Measurements from ENCODE around the gene OXNAD1.
"Not testable (repeated sequence)": the region's sequence is repeated elsewhere in the genome, so short reads cannot be mapped to it uniquely, and the experiment has no call there.

Gene OXNAD1

DNA sequence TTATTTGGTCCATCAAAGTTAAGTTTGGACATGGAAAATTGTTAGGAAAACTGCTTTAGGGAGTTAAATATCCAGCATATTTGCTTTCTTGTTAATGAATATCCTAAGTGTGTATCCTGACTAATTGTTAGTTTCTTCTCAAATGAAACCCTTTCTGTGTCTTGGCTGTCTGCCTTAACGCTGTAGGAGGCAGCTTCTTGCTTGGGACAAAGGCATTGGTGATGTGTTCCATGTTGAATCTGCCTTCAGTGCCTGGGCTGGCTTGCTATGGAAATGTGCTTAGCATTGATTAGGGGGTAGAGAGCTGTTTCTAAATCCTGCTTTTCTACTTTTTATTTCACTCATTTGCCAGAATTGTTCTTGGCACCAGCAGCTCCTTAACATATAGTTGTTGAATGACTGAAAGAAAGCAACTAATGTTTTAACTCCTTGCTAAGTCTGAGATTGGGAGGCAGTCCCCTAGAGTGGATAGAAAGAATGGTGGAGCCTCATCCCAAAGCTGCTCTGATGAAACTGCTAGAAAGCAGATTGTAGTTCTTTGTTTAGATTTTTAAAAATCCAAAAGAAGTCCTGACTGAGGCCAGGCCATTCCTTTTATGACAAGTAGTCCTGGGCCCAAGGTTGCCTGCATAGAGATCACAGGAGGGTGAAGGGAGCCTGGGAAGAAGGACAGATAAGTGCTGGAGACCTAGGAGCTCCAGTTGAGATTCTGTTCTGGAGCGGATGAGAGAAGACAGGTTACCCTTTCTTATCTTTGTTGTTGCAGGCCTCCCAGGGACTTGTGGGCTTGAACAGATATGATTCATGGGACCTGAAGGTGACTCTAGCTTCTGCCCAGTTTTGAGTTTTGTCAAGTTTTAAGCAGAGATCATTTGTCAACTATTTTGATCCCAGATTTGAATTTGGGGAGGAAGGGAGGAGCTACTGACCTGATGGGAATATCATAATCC is 39.3 kb downstream of the OXNAD1 start:
- no peak for DNase-seq

DNA sequence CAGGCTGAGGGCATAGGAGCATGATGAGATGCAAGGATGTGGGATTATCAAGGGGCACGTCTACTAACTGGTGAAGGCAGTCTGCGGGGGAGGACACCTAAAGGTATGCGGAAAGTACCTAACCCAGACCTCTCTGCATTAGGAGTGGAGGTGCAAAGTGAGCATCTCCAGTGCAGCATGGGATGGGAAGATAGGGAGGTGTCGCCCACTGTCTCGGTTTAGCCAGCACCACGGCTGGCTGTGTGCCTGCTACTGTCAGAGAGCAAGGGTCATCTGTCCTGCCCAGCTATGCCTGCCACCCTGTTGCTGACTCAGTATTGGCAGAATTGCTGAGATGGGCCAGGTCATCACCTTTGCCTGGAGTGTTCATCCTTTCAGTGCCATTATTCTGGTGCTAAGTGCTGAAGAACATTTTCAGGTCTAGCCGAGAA is 40.1 kb downstream of the OXNAD1 start:
- no peak for DNase-seq

DNA sequence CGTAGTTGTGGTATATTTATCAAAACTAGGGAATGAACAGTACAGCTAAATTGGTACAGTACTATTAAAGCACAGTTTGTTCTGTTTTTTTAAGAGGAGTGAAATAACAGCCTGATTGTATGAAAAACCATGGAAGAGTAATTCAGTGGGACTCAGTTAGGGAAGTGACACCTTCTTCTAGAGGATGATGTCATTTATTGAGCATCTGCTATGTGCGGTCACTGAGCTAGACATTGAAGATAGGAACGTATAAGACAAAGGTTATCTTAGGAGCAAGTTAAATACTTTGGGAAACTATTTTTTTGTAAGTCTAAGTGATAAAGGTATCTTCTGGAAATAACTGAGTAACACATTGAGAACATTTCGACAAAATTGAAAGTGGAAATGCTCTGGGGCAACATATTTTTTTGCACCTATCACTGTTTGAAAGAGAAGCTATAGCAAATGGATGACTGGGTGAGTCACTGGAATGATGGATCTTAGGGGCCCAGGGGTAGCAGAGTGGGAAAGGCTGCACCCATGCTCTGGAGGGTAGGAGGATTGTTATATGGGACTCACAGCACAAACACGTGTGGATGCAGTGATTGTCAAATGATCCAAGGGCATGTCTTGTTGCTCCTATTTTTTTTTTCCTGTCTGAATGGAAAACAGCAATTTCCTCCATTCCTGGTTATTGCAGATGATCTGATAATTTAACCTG is 43.0 kb downstream of the OXNAD1 start:
- DNase-seq: no peak

DNA sequence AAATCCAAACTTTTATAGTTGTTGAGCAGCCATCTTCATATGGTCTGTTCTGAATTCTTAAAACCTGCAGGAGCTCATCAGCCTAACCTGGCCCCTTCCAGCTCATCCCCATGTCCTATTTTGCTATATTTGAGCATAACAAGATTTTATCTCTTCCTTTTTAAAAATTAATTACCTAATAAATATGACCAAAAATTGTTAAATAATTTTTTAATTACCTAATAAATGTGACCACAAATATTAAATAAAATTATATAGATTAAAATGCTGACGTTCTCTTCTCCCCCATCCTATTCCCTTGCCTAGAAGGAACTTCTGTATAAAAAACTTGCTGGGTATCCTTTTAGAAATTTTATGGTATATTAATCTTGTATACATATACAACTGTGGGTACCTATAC is 43.7 kb downstream of the OXNAD1 start:
- DNase-seq: no peak

DNA sequence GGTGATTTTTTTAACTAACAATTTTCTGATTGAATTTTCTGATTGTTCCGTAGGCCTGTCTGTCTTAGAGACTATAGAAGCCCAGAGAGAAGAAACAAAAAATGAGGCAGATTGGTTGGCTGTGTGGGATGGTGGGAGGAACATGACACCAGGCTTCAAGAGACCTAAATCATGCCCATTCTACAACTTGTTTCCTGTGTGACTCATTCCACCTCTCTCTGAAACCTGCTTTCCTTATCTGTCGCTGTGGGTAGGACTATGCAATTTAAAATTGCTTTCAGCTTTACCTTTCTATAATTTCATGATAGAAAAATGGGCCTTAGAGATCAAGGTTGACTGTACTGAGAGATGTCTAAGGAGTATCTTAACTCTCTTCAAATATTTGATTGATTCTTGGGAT is 44.5 kb downstream of the OXNAD1 start:
- no peak for DNase-seq

DNA sequence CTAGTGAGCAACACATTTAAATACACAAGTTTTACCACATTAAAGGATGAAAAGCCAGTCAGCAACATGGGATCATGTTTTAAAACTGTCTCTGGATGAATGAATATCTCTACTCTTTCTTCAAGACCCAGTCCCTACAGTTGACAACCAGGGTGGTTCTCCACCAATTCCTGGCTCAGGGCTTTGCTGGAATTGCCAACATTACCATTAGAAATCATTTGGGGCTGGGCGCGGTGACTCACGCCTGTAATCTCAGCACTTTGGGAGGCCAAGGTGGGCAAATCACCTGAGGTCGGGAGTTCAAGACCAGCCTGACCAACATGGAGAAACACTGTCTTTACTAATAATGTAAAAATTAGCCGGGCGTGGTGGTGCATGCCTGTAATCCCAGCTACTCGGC is 45.5 kb downstream of the OXNAD1 start:
- DNase-seq: not testable (repeated sequence)

DNA sequence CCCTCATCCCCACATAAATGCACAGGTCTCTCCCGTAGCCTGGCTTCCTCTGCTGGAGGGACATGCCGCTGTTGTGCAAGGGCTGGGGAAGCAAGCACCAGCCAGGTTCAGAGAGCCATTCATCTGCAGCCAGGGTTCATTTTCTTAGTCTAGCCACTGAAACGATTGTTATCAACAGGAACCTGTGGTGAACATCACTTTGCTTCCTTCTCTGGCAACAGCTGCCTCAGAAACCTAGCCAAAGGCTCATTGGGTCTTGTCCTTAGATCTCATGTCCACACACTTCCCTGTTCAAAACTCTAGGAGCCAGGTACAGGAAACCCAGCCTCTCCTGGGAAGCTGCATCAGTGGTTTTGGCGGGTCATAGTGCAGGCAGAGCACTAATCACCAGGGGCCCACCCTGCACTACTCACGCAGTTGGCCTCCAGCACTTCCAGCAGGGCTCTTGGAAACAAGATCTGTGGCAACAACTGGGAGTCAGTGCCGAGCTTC is 47.0 kb downstream of the OXNAD1 start:
- DNase-seq: no peak

DNA sequence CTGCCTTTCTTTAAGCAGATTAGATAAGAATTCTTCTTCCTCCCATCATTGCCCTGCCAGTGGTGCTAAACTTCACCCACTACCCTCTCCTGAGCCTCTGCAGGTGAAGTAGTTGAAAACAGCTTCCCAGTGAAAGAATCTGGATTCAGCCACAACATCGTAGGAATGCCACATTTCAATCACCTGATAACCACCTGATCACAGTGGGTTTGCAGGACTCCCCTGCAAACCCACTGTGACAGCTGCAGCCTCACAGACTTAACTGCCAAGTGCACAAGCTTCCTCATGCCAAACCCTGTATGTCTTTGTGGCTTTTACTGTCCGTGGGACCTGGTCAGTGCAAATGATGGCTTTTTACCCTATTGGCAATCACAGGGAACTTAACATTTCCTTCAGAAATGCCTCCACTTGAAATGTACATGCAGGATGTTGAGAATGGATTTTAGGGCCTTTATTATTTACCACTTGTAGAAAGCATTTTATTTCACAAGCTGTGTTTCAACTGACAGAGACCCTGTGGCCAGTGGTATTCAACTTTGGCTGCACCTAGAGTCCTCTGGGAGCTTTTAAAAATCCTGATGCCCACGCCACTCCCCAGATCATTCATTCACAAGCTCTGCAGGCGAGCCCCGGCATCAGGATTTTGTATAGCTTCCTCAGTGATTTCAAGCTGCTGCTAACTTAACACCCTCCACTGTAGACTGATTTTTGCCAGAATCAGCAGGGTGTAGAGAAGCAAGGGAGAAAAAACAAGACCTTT is 49.1 kb downstream of the OXNAD1 start:
- DNase-seq: no peak

DNA sequence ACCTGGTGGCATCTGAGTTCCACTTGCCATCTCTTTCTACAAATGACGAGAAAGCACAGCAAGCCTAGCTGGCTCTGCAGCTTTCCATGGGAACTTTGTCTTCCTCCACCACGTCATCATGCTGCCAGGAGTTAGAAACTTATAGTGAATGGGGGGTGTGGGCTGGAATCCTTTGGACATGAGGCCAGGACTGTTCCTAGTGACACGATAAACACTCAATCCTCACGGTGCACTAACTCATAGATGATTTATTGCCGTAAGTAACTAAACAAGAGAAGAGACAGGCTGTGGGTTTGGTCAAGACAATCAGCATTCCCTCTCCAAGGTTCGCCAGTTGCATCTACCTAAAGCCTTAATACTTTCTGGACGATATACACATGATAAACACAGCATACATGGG is 50.6 kb downstream of the OXNAD1 start:
- DNase-seq: no peak

DNA sequence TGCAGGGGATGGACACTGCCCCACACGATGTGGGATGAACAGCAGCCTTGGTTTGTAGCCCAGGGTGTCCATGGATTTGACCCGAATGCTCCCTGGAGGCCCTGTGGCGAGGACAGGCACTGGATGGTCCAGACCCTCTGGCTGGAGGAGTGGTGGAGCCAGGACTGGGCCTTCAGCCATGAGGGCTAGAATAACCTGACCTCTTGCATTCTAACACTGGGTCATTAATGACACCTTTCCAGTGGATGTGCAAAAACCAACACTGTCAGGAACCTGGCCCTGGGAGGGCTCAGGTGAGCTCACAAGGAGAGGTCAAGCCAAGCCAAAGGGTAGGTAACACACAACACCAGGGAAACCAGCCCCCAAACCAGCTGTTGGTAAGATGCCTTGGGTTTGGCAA is 51.4 kb downstream of the OXNAD1 start:
- DNase-seq: no peak

DNA sequence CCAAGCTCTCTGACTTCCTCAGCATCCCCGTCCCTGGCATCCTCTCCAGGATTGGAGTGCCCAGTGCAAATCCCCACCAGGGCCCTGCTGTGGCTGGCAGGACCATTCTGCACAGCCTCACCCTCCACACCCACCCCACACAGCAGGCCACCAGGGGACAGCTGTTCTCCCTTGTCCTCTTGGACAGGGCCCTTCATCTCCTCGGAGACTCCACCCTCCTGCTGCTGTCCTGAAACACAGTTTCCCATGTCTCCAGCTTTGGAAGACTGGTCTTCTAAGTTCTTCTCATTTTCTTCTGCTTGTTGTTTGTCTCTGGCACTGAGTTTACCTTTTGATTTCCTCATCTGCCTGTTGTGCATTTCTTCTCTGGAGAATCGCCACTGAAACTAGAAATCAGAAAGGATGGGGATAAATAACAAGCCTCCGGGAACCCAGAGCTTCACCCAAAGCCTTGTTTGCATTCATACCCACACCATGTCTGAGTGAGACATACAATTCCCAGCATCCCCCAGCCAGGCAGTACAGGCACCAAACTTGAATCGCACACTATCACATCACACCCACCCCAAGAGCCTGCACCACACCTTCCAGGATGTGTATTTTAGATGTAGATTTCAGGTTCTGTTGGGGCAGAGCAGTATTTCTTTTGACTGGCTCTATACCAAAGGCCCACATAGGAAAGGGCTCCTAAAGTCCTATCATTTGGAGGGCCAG is 52.0 kb downstream of the OXNAD1 start:
- DNase-seq: no peak

DNA sequence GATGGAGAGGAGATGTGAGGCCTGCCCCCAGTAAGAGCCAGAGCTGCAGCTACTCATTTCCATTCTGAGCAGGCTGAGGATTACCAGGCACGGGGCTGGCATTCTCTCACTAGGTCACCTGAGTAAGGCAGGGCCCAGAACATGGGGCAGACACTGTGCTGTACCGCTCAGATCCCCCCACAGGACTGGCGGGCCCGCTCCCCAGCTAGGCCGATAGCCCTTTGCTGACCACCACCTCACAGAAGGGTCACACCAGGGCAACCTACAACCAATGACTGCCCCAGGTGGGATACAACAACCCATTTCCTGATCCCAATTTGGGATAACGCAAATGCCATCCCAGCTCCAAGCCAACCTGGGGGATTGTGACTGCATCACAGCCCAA is 52.5 kb downstream of the OXNAD1 start:
- DNase-seq: no peak

DNA sequence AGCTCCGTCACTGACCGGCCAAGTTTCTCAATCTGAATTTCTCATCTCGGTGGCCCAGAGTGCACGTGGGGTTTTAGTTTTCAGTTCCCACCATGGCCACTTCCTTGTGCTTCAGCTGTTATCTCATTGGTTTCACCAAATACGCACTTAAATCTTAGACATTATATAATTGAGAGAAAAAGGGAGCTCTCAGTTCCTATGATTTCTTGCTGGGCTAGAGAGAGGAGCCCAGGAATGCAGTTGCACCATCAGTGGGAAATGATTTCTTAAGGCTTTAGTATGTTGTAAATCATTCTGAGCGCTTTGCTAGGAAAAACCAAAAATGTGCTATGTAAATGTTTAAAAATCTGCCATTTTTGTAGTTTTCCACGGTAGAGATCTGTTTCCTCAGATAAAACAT is 53.2 kb downstream of the OXNAD1 start:
- no peak for DNase-seq

DNA sequence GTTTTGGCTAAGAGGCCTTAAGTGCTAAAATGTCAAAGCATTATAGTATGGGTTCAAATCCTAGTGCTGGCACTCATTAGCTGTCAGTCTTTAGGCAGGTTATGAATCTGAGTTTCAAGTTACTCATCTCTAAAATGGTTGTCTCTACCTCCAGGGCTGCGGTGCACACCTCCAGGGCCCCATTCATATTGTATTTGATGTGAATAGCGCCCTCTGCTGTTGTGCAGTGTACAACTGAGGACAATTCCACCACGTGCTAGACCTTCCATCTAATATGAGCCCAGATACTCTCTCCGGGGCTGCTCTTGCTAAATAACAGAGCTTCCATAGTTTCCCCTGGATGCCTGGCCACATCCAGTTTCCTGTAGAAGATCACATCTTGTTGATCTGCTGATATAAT is 54.3 kb downstream of the OXNAD1 start:
- no peak for DNase-seq

DNA sequence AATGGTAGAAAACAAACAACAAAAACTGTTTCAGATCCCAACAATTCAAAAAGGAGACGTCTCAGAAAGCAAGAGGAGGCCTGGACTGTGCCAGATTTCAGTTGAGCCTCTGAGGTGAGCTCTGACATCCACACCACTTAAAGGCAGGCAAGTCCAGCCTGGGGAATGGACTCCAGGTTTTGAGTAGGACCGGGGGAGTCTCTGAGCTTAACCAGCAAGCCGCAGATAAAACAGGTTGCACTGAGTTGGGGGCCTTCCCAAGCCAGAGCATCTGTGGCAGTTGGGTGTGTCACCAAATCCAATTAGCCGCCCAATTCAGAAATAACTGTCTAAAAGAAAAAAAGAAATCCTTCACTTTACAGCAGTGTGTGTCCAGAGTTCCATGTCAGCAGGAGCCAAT is 54.7 kb downstream of the OXNAD1 start:
- DNase-seq: no peak

DNA sequence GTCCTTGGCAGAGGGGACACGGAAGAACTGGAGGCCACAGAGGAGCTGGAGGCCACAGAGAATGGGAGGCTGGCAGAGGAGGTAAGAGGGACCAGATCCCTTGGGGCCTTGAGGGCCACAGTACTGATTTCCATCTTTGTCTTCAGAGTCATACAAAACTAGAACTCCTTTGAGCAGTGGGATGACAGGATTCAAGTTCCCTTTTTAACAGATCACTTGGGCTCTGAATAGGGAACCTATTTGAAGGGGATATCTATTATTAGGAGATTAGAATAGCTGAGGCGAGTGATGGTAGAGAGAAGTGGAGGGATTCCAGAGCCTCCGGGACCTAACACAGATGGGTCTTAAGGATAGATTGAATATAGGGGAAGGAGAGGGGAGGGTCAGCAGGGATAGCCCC is 55.7 kb downstream of the OXNAD1 start:
- DNase-seq: no peak

DNA sequence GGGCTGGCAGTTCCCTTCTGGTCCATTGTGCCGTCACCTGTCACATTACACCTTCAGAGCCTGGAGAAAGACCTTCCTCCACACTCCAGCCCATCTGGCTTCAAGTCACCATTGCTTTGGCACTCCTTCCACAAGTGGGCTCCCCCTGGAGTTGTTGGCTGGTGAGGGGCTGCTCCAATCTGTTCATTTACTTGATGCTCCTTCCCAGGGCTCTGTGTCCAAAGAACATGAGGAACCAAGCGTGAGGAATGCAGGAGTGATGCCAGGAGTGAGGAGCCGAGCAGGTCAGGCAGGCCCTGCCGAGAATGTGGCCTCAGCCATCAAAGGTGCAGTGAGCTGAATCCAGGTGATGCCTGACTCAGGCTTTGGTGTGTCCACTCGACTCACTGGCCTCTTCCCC is 57.2 kb downstream of the OXNAD1 start:
- no peak for DNase-seq

DNA sequence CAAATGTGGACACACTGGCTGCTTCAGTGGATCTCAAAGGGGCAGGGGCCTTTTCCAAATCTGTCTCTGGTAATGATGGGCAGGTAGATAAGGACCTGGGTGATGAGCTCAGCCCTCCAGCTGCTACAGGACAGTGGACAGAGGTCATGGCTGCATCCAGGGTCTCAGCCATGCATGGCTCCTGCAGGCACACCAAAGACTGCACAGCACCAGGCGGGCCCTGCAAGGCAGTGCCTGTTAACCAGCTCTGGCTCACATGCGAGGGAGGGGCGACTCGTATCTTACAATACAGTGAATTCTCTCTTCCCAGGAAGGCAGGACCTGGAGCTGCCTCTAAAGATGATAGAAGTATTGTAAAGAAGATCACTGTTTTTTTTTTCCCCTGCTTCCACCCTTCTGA is 58.7 kb downstream of the OXNAD1 start:
- DNase-seq: no peak

DNA sequence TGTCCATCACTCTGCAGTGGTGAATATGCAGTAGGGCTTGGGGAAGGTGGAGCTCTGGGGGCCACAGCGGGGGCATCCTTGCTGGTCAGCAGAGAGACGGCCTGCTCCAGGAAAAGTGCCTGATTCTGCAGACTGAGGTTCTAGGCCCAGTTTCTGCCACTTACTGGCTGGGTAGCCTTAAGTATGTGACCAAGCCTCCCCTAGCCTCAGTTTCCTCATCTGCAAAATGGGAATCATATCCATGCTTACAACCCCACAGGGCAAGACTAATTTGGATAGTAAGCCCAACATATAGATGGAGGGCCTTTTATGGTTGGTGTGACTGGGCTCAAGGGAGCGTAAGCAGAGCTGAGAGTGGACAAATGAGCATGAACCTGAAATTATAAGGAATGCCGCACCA is 60.8 kb downstream of the OXNAD1 start:
- DNase-seq: no peak

DNA sequence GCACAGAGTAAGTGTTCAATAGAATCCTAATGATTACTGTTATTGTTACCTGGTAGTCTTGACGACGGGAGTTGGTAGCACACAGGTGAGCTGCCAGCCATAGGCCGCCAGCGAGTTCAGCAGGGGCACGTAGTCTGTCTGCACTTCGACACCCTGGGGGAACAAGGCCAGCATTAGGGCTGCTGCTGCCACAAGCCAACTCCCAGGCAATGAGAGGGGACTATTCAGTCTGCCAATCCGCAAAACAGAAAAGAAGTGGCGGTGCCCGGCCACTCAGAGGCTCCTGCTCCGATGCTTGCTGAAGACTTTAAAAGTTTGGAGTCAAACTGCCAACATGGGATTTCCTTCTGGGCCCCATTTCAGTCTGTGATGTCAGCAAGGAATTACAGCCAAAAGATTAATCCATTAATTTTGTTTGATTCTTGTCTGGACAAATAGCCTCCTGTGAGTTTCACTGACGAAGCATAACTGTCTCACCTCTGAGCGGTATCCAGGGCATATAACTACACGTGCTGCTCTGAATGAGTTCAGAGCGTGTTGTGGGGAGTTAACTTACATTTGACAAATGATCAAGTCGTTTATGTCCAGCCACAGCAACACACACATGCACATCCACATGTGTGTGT is 61.8 kb downstream of the OXNAD1 start:
- DNase-seq: no peak

DNA sequence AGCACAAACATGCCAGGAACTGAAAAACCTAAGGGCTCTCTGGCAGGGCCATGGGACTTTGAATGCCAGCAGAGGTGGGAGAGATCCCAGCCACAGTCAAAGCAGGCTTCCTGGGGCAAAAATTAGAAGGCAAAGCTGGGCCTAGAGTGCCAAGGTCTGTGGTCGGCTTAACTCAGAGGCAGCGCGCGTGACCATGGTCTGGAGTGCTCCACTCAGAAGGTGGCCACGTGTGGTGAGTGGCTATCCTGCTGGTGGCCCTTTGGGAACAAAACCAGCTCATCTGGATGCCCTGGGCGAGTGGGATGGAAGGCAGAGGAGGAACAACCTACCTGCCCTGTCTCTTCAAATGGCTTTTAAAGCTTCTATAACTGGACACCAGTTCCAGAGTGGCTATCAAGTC is 63.1 kb downstream of the OXNAD1 start:
- DNase-seq: no peak
